ENCODE data around the gene SVIL.
"Not testable (repeated sequence)": the region's sequence is repeated elsewhere in the genome, so short reads cannot be mapped to it uniquely, and the experiment has no call there.

- TF ChIP-seq, protein P1, sequence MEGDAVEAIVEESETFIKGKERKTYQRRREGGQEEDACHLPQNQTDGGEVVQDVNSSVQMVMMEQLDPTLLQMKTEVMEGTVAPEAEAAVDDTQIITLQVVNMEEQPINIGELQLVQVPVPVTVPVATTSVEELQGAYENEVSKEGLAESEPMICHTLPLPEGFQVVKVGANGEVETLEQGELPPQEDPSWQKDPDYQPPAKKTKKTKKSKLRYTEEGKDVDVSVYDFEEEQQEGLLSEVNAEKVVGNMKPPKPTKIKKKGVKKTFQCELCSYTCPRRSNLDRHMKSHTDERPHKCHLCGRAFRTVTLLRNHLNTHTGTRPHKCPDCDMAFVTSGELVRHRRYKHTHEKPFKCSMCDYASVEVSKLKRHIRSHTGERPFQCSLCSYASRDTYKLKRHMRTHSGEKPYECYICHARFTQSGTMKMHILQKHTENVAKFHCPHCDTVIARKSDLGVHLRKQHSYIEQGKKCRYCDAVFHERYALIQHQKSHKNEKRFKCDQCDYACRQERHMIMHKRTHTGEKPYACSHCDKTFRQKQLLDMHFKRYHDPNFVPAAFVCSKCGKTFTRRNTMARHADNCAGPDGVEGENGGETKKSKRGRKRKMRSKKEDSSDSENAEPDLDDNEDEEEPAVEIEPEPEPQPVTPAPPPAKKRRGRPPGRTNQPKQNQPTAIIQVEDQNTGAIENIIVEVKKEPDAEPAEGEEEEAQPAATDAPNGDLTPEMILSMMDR (IDR thresholded peaks at IDR 0.05), result not testable (repeated sequence)
- TF ChIP-seq POLR2A (IDR thresholded peaks at IDR 0.05), result not testable (repeated sequence)
These were observed 118.3 kb downstream of the SVIL start for GRCh38 chr10:29516309-29516932.

Measured in Peyer's patch (tissue), 4 donors.